Transverse colon (tissue), 4 donors: ENCODE data around the gene NHLRC4. TPM values are rescaled to one million over a fixed set of nuclear protein-coding genes. Genes with fewer than 3 reads are reported as not detected.
A peak's percentile ranks its signal among the peaks of the same experiment; 100 is the strongest.

Experiments
- DNase-seq: peaks from one replicate; pipeline ENCODE4 v3.0.0-alpha.2; 2019
- H3K27ac ChIP-seq, 4 donors: fragments of 200-600 bp; sonication (generic); 2 replicates each; pipeline ENCODE4 v1.5.1; 2016 to 2018; ENCODE audit warnings: inconsistent platforms in 4 of 4
- H3K27me3 ChIP-seq: fragments of 200-600 bp; sonication (generic); 2 replicates; pipeline ENCODE4 v1.5.1; 2017; ENCODE audit warnings: inconsistent platforms
- H3K36me3 ChIP-seq, 4 donors: fragments of 200-600 bp; sonication (generic); 2 replicates each; pipeline ENCODE4 v1.5.1; 2017 to 2019; ENCODE audit warnings: inconsistent platforms in 4 of 4
- H3K4me1 ChIP-seq, 4 donors: fragments of 200-600 bp; sonication (generic); 2 replicates each; pipeline ENCODE4 v1.5.1; 2017 to 2020; ENCODE audit warnings: inconsistent platforms in 4 of 4
- H3K4me3 ChIP-seq, 4 donors: fragments of 200-600 bp; sonication (generic); 1 replicate in 1 of 4; 2 replicates in 3 of 4; pipeline versions ENCODE4 v1.5.1 to v1.6.1; 2017 to 2019; ENCODE audit warnings: inconsistent platforms in 4 of 4
- H3K9me3 ChIP-seq, 2 donors: fragments of 200-600 bp; sonication (generic); 2 replicates each; pipeline ENCODE4 v1.5.1; 2017 to 2019; ENCODE audit warnings: inconsistent platforms in 2 of 2
- EP300 ChIP-seq: sonication (generic); formaldehyde crosslinking; IDR thresholded peaks from one replicate; pipeline ENCODE4 v1.6.1; 2017; ENCODE audit warnings: antibody characterized with exemption, low read depth
- POLR2A ChIP-seq: fragments of 450-650 bp; IDR thresholded peaks from one replicate; pipeline ENCODE4 v1.6.1; 2016; ENCODE audit warnings: antibody characterized with exemption, mild to moderate bottlenecking, moderate library complexity
- POLR2AphosphoS5 ChIP-seq, 3 donors: sonication (generic); formaldehyde crosslinking; IDR thresholded peaks; one replicate each; pipeline ENCODE4 v1.6.1; 2016; ENCODE audit warnings: antibody characterized with exemption in 3 of 3
- WGBS, 2 donors: methylation state at CpG; one replicate each; pipeline ENCODE4 v1.1.5; 2018; ENCODE audit warnings: low coverage in 1 of 2; 5-methylcytosine and 5-hydroxymethylcytosine counted together
- in situ Hi-C, 4 donors: fragments of 200-750 bp; cut with MboI; loops; one replicate each; pipeline versions ENCODE4 v1.15.0 to v1.15.1; 2017; ENCODE audit warnings: low sequenced_read_pairs in 3 of 4, low pct_ligation_motif_present in 1 of 4, low pct_unique_long_range_greater_than_20kb in 1 of 4
- intact Hi-C: fragments of 100-400 bp; cut with DNase I; formaldehyde crosslinking; loops from one replicate; pipeline ENCODE4 v1.15.1; 2023; ENCODE audit warnings: low total_unique reads
- total RNA-seq, 4 donors: library from RNA; depleted of rRNA; stranded (reverse); fragments of >200 nt; gene quantifications; one replicate each; pipeline ENCODE4 v1.1.0, GENCODE V29; 2016
- TF ChIP-seq, protein P1 (sequence below), 5 experiments: fragments of 200-600 bp in 3 of 5; fragments of 450-650 bp in 2 of 5; sonication (generic) in 3 of 5; IDR thresholded peaks; 1 replicate in 2 of 5; 2 replicates in 3 of 5; pipeline ENCODE4 v1.5.1; 2016 to 2017; ENCODE audit warnings: antibody characterized with exemption in 5 of 5, inconsistent platforms in 3 of 5, mild to moderate bottlenecking in 2 of 5, moderate library complexity in 1 of 5

NHLRC4 gene
- total RNA-seq, 4 donors from 2014 or later = 0.55 to 0.75 (median 0.64) TPM; not detected in 1

GRCh38 chr16:578870-579405 is 12.1 kb downstream of the NHLRC4 start:
- Histone ChIP-seq H3K27ac (no peak overlapping the region), H3K4me3 (peak overlapping the region in 1 of 4 donors; percentile 26), H3K36me3 (peaks cover 0 to 10% (median 0%) of the 10 kb centered on the region in 4 donors), H3K27me3 (no peaks in the 10 kb centered on the region), H3K9me3 (no peaks in the 10 kb centered on the region), H3K4me1 (peaks cover 0 to 6% (median 2%) of the 10 kb centered on the region in 4 donors)
- 0 to 13% methylated on average over 7 to 28 of the region's 34 CpGs for WGBS, 2 donors
- TF ChIP-seq POLR2AphosphoS5 (IDR thresholded peaks at IDR 0.05) (peak in 1 of 3 donors; percentile 36), POLR2A (no peak), EP300 (no peak)
- TF ChIP-seq, protein P1, sequence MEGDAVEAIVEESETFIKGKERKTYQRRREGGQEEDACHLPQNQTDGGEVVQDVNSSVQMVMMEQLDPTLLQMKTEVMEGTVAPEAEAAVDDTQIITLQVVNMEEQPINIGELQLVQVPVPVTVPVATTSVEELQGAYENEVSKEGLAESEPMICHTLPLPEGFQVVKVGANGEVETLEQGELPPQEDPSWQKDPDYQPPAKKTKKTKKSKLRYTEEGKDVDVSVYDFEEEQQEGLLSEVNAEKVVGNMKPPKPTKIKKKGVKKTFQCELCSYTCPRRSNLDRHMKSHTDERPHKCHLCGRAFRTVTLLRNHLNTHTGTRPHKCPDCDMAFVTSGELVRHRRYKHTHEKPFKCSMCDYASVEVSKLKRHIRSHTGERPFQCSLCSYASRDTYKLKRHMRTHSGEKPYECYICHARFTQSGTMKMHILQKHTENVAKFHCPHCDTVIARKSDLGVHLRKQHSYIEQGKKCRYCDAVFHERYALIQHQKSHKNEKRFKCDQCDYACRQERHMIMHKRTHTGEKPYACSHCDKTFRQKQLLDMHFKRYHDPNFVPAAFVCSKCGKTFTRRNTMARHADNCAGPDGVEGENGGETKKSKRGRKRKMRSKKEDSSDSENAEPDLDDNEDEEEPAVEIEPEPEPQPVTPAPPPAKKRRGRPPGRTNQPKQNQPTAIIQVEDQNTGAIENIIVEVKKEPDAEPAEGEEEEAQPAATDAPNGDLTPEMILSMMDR (IDR thresholded peaks at IDR 0.05) = peak; percentile 70 to 95 (median 90)
- intact Hi-C loops = loop anchor here (5.0 kb wide), 1 partner anchor 83 kb away; no protein-coding TSS in a partner anchor
- DNase-seq = peak; percentile 79
- in situ Hi-C loops = no loop called here

DNA sequence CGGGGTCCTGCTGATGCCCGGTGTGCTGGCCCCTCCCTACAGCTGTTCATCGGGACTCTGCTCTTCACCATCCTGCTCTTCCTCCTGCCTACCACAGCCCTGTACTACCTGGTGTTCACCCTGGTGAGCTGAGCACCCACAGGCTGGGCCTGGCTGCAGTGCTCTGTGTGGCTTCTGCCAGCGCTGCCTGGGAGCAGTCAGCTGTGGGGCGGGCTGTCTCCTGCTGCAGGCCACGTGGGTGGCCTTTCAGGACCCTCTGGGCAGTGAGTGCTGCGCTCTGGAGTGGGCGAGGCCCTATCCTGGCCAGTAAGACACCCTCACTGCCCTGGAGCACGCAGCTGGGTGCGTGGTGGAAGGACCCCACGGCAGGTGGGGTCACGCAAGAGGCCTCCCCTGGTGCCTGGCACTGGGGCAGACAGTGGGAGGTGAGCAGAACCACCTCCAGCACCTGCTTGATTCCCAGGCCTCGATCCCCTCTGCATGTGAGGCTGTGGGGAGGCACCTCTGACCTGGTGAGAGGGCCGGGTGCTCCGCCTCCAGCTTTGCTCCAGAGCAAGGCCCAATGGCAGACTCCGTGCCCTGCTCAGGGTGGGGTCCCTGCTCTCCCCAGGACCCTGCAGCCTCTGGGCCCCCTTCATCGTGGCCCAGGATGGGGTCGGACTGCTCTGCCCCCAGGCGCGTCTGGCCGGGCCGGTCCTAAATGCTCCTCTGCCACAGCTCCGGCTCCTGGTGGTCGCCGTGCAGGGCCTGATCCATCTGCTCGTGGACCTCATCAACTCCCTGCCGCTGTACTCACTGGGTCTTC is 13.5 kb downstream of the NHLRC4 start:
- WGBS, 2 donors = 93% methylated on average over 27 of the region's 27 CpGs; no CpG with 5 or more reads in 1 of the 2 donors
- Histone ChIP-seq H3K4me3 (no peak overlapping the region), H3K27me3 (no peaks in the 10 kb centered on the region), H3K9me3 (no peaks in the 10 kb centered on the region), H3K4me1 (peaks cover 0 to 6% (median 2%) of the 10 kb centered on the region in 4 donors), H3K36me3 (no peaks in the 10 kb centered on the region), H3K27ac (no peak overlapping the region)
- DNase-seq = no peak
- intact Hi-C loops (no loop called here), in situ Hi-C loops (no loop called here)
- no peak for TF ChIP-seq POLR2AphosphoS5 (IDR thresholded peaks at IDR 0.05)
- TF ChIP-seq, protein P1 (IDR thresholded peaks at IDR 0.05) = no peak
- no peak for TF ChIP-seq EP300
- TF ChIP-seq POLR2A = no peak

- Histone ChIP-seq H3K36me3 (no peaks in the 10 kb centered on the region), H3K27me3 (no peaks in the 10 kb centered on the region), H3K4me1 (peaks cover 0 to 6% (median 2%) of the 10 kb centered on the region in 4 donors), H3K4me3 (no peak overlapping the region), H3K27ac (no peak overlapping the region), H3K9me3 (no peaks in the 10 kb centered on the region)
- DNase-seq = no peak
- intact Hi-C loops (no loop called here), in situ Hi-C loops (no loop called here)
- TF ChIP-seq POLR2AphosphoS5 (IDR thresholded peaks at IDR 0.05) (no peak), POLR2A (no peak), EP300 (no peak)
- TF ChIP-seq, protein P1 (IDR thresholded peaks at IDR 0.05) = no peak
- 97% methylated on average over 19 of the region's 19 CpGs; no CpG with 5 or more reads in 1 of the 2 donors for WGBS, 2 donors
These were observed 14.2 kb downstream of the NHLRC4 start for GRCh38 chr16:580946-581498.

- TF ChIP-seq POLR2AphosphoS5 (IDR thresholded peaks at IDR 0.05) = no peak
- TF ChIP-seq, protein P1 (IDR thresholded peaks at IDR 0.05) = no peak
- no peak for TF ChIP-seq EP300
- no peak for TF ChIP-seq POLR2A
- no peak for DNase-seq
- Histone ChIP-seq H3K4me1 (peaks cover 0 to 8% (median 3%) of the 10 kb centered on the region in 4 donors), H3K9me3 (no peaks in the 10 kb centered on the region), H3K27me3 (no peaks in the 10 kb centered on the region), H3K36me3 (no peaks in the 10 kb centered on the region), H3K4me3 (no peak overlapping the region), H3K27ac (no peak overlapping the region)
- 91% methylated on average over 7 of the region's 18 CpGs; no CpG with 5 or more reads in 1 of the 2 donors for WGBS, 2 donors
- intact Hi-C loops (no loop called here), in situ Hi-C loops (no loop called here)
These were observed 15.4 kb downstream of the NHLRC4 start for GRCh38 chr16:582218-582613.
